Keratinocyte (primary cell): ENCODE data around the gene DOCK3. TPM values are rescaled to one million over a fixed set of nuclear protein-coding genes. Genes with fewer than 3 reads are reported as not detected.
A peak's percentile ranks its signal among the peaks of the same experiment; 100 is the strongest.

Source experiments
- DNase-seq: peaks from one replicate; pipeline ENCODE4 v3.0.0-alpha.2; 2011; ENCODE audit warnings: low read depth, missing footprints, low spot score
- FAIRE-seq: peaks from 2 replicates; lab custom pipeline; 2011; peaks lifted over from hg19 to GRCh38; lab: Jason Lieb, UNC
- H2AFZ ChIP-seq: 2 replicates; pipeline ENCODE4 v1.6.0; 2012; ENCODE audit warnings: low read length, control low read depth, inconsistent platforms; ENCODE audit not compliant: control insufficient read depth
- H3K27ac ChIP-seq: 2 replicates; pipeline ENCODE4 v1.5.1; 2011; ENCODE audit warnings: low read length; ENCODE audit not compliant: control insufficient read depth, insufficient read depth
- H3K27me3 ChIP-seq: 3 replicates; pipeline ENCODE4 v1.6.0; 2011; ENCODE audit warnings: low read length; ENCODE audit not compliant: control insufficient read depth, insufficient read depth; ENCODE audit errors: extremely low read depth
- H3K36me3 ChIP-seq, 2 experiments: 2 replicates in 1 of 2; 3 replicates in 1 of 2; pipeline ENCODE4 v1.5.1; 2011; ENCODE audit warnings: low read length in 2 of 2, mild to moderate bottlenecking in 1 of 2; ENCODE audit not compliant: control insufficient read depth in 2 of 2, insufficient read depth in 2 of 2; ENCODE audit errors: extremely low read depth in 1 of 2
- H3K4me1 ChIP-seq: 3 replicates; pipeline ENCODE4 v1.5.1; 2011; ENCODE audit warnings: low read length; ENCODE audit not compliant: control insufficient read depth, insufficient read depth; ENCODE audit errors: extremely low read depth
- H3K4me2 ChIP-seq: 3 replicates; pipeline ENCODE4 v1.6.0; 2011; ENCODE audit warnings: low read depth, low read length; ENCODE audit not compliant: control insufficient read depth, insufficient read depth; ENCODE audit errors: extremely low read depth
- H3K4me3 ChIP-seq, 3 experiments: fragments of 200-600 bp in 1 of 3; sonication (generic) in 1 of 3; 2 replicates in 2 of 3; 3 replicates in 1 of 3; pipeline ENCODE4 v1.5.1; 2011 to 2016; ENCODE audit warnings: low read length in 3 of 3, mild to moderate bottlenecking in 3 of 3, control low read depth in 2 of 3, inconsistent platforms in 1 of 3, low read depth in 1 of 3, mixed read lengths in 1 of 3, mixed run types in 1 of 3, moderate library complexity in 1 of 3; ENCODE audit not compliant: control insufficient read depth in 2 of 3, insufficient read depth in 2 of 3; ENCODE audit errors: extremely low read depth in 1 of 3
- H3K79me2 ChIP-seq: 2 replicates; pipeline ENCODE4 v1.6.0; 2012; ENCODE audit warnings: low read length; ENCODE audit not compliant: control insufficient read depth, insufficient read depth
- H3K9ac ChIP-seq: 3 replicates; pipeline ENCODE4 v1.6.0; 2011; ENCODE audit warnings: low read length; ENCODE audit not compliant: control insufficient read depth, insufficient read depth; ENCODE audit errors: extremely low read depth
- H3K9me1 ChIP-seq: 3 replicates; pipeline ENCODE4 v1.6.0; 2011; ENCODE audit warnings: low read length; ENCODE audit not compliant: control insufficient read depth, insufficient read depth; ENCODE audit errors: extremely low read depth
- H3K9me3 ChIP-seq: 2 replicates; pipeline ENCODE4 v1.5.1; 2012; ENCODE audit warnings: low read depth, low read length; ENCODE audit not compliant: control insufficient read depth
- H4K20me1 ChIP-seq: 3 replicates; pipeline ENCODE4 v1.6.0; 2011; ENCODE audit warnings: low read length; ENCODE audit not compliant: control insufficient read depth, insufficient read depth; ENCODE audit errors: extremely low read depth
- EZH2 ChIP-seq: IDR thresholded peaks from one replicate; pipeline ENCODE4 v1.6.1; 2012; ENCODE audit warnings: inconsistent platforms, mild to moderate bottlenecking, low read length, moderate library complexity
- dilution Hi-C: fragments of 300-500 bp; cut with MboI; formaldehyde crosslinking; loops from one replicate; pipeline ENCODE4 v1.7.0; 2020; ENCODE audit warnings: low sequenced_read_pairs; ENCODE audit not compliant: extremely low pct_ligation_motif_present
- polyA plus RNA-seq, 5 experiments: library from polyadenylated mRNA; depleted of rRNA in 3 of 5; stranded (reverse) in 3 of 5; stranded (forward) in 1 of 5; unstranded in 1 of 5; fragments of >200 nt; gene quantifications; 1 replicate in 1 of 5; 2 replicates in 3 of 5; 3 replicates in 1 of 5; pipeline versions ENCODE4 v1.2.1 to v1.2.3, GENCODE V29; 2011 to 2012; ENCODE audit warnings: missing spikeins in 2 of 5, low read depth in 1 of 5, low replicate concordance in 1 of 5
- TF ChIP-seq, protein P1 (sequence below), 3 experiments: IDR thresholded peaks in 1 of 3; conservative IDR thresholded peaks in 1 of 3; optimal IDR thresholded peaks in 1 of 3; 2 replicates in 2 of 3; 3 replicates in 1 of 3; pipeline versions ENCODE3 to v1.5.1; 2011; ENCODE audit warnings: low read length in 3 of 3, mild to moderate bottlenecking in 3 of 3, moderate library complexity in 2 of 3, control low read depth in 1 of 3, inconsistent platforms in 1 of 3; ENCODE audit not compliant: insufficient read depth in 2 of 3; ENCODE audit errors: extremely low read depth in 1 of 3

The DOCK3 gene
- polyA plus RNA-seq, 1 donor (not counting 4 experiments of a cell fraction or from before 2014, with no cell fraction given): 0.10 TPM

DNA sequence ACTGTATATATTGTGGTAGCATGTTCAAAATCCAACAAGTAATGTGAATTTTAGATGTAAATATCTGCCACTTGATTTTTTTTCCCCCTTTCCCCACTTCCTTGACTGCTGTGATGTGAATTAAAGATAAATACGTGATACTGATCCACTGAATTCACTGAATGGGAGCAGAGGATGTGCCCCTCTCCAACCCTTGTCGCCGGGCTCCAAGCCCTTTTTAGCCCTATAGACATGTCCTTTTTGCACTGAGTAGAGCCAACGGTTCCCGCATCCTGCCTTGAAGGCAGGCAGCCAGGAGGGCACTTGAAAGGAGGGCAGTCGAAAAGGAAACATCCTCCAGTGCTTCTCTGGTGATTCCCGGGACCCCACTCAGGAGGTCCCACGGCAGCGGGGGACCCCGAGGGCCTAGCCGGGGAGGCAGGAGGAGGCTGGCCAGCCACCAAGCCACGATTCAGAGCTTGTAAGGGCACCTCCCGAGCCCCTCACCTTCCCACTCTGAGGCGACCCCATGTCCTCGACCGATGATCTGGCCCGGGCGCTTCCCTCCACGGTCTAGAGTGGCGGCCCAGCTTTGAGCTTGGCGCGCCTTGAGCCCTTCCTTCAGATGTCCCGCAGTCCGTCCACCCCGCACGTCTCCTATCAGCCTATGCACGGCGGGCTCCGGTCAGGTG lies 709.5 kb downstream of the DOCK3 start:
- FAIRE-seq (no peak), DNase-seq (no peak)
- H3K79me2 ChIP-seq: peaks cover 37% of the 10 kb centered on the region
- H3K4me3 ChIP-seq: peak overlapping the region; percentile 72 to 92 (median 92)
- no peak for TF ChIP-seq EZH2
- TF ChIP-seq, protein P1, sequence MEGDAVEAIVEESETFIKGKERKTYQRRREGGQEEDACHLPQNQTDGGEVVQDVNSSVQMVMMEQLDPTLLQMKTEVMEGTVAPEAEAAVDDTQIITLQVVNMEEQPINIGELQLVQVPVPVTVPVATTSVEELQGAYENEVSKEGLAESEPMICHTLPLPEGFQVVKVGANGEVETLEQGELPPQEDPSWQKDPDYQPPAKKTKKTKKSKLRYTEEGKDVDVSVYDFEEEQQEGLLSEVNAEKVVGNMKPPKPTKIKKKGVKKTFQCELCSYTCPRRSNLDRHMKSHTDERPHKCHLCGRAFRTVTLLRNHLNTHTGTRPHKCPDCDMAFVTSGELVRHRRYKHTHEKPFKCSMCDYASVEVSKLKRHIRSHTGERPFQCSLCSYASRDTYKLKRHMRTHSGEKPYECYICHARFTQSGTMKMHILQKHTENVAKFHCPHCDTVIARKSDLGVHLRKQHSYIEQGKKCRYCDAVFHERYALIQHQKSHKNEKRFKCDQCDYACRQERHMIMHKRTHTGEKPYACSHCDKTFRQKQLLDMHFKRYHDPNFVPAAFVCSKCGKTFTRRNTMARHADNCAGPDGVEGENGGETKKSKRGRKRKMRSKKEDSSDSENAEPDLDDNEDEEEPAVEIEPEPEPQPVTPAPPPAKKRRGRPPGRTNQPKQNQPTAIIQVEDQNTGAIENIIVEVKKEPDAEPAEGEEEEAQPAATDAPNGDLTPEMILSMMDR (optimal IDR thresholded peaks at IDR 0.05 in 1 of 3, IDR thresholded peaks at IDR 0.05 in 1 of 3, conservative IDR thresholded peaks at IDR 0.05 in 1 of 3; ENCODE audit: extremely low read depth in 1 of 3, insufficient read depth in 2 of 3, low read length in 3 of 3): no peak
- peaks cover 12% of the 10 kb centered on the region for H4K20me1 ChIP-seq
- peak overlapping the region; percentile 94 for H3K27ac ChIP-seq
- H3K9ac ChIP-seq: peak overlapping the region; percentile 97
- H3K4me1 ChIP-seq: peaks cover 36% of the 10 kb centered on the region
- H3K9me1 ChIP-seq: no peaks in the 10 kb centered on the region
- no peaks in the 10 kb centered on the region for H3K27me3 ChIP-seq
- dilution Hi-C loops: loop anchor here (25.0 kb wide), 1 partner anchor 772 kb away; the partner anchor contains the start of genes CISH and MAPKAPK3
- H3K4me2 ChIP-seq: peak overlapping the region; percentile 88
- H3K9me3 ChIP-seq: no peaks in the 10 kb centered on the region
- peaks cover 9 to 26% of the 10 kb centered on the region in 2 experiments for H3K36me3 ChIP-seq
- peak overlapping the region; percentile 92 for H2AFZ ChIP-seq

DNA sequence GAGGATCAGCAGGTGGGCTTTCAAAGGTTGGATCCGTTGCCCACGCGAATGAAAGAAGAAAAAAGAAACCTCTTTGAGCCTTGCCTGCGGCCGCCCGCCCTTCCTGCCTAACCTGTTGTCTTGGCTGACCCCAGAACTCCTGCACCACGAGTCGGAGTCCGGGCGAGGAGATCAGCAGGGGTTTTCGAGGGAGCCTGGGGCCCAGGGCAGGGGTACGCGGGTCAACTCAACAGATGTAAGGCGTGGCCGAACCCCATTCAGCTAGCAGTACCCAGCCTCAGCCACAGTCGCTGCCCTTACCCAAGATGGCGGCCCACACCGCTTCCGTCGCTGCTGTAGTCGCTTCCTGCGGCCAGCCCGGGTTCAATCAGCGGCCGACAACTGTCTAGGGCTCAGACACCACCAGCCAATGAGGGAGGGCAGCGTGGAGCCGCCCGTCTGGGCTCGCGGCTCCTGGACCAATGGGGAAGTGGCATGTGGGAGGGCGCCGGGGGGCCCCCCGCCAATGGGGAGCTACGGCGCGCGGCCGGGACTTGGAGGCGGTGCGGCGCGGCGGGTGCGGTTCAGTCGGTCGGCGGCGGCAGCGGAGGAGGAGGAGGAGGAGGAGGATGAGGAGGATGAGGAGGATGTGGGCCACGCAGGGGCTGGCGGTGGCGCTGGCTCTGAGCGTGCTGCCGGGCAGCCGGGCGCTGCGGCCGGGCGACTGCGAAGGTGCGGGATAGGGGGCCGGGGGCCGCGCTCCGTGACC lies 710.2 kb downstream of the DOCK3 start, which contains the start of gene MANF:
Gene MANF (plus strand): TSS at position 566 of the 748 bp plus-strand sequence. CDS start 52 bp downstream, at position 618.
- peak; percentile 70 for FAIRE-seq
- dilution Hi-C loops: loop anchor here (25.0 kb wide), 1 partner anchor 773 kb away; the partner anchor contains the start of genes CISH and MAPKAPK3

More for the DNA sequence above, 710.2 kb downstream of the DOCK3 start, which contains the start of gene MANF:
- DNase-seq: peak; percentile 85
- Histone ChIP-seq H3K4me2 (peak within 1 kb of the TSS; percentile 88), H3K9me1 (no peaks in the 10 kb centered on the region), H3K27ac (peak within 1 kb of the TSS; percentile 94), H3K36me3 (peaks cover 12 to 31% of the 10 kb centered on the region in 2 experiments), H4K20me1 (peaks cover 13% of the 10 kb centered on the region), H3K4me1 (peaks cover 38% of the 10 kb centered on the region), H3K9ac (peak within 1 kb of the TSS; percentile 97), H3K9me3 (no peaks in the 10 kb centered on the region), H2AFZ (peak within 1 kb of the TSS; percentile 92), H3K27me3 (no peaks in the 10 kb centered on the region), H3K4me3 (peak within 1 kb of the TSS; percentile 72 to 92 (median 92)), H3K79me2 (peaks cover 41% of the 10 kb centered on the region)
- TF ChIP-seq EZH2: no peak
- TF ChIP-seq, protein P1 (optimal IDR thresholded peaks at IDR 0.05 in 1 of 3, IDR thresholded peaks at IDR 0.05 in 1 of 3, conservative IDR thresholded peaks at IDR 0.05 in 1 of 3; ENCODE audit: extremely low read depth in 1 of 3, insufficient read depth in 2 of 3, low read length in 3 of 3): no peak
